Neural crest cell (in vitro differentiated cells): ENCODE measurements around the gene OR51E2. TPM values are rescaled to one million over a fixed set of nuclear protein-coding genes. Genes with fewer than 3 reads are reported as not detected.
"Not testable (repeated sequence)": the region's sequence is repeated elsewhere in the genome, so short reads cannot be mapped to it uniquely, and the experiment has no call there.

ENCODE experiments used
- DNase-seq: peaks from one replicate; pipeline ENCODE4 v3.0.0; 2021; ENCODE audit warnings: low read depth, mixed read lengths, low spot score
- H3K27ac Mint-ChIP-seq: one replicate; pipeline ENCODE4 v1.8.0; 2021; ENCODE audit warnings: mild to moderate bottlenecking, mixed read lengths; ENCODE audit not compliant: unreplicated experiment
- H3K27me3 Mint-ChIP-seq: 2 replicates; pipeline ENCODE4 v1.8.0; 2021; ENCODE audit warnings: low read depth, mild to moderate bottlenecking, mixed read lengths
- H3K36me3 Mint-ChIP-seq: 2 replicates; pipeline ENCODE4 v1.8.0; 2021; ENCODE audit warnings: low read depth, mild to moderate bottlenecking, mixed read lengths
- H3K4me1 Mint-ChIP-seq: 2 replicates; pipeline ENCODE4 v1.8.0; 2021; ENCODE audit warnings: mixed read lengths
- H3K4me3 Mint-ChIP-seq: one replicate; pipeline ENCODE4 v1.8.0; 2021; ENCODE audit warnings: mild to moderate bottlenecking, mixed read lengths
- H3K9me3 Mint-ChIP-seq: 2 replicates; pipeline ENCODE4 v1.8.0; 2021; ENCODE audit warnings: mixed read lengths
- long read RNA-seq: library from polyadenylated mRNA; unstranded; transcript quantifications from one replicate; pipeline ENCODE4 v2.0.0, GENCODE V29; 2020
- total RNA-seq: library from RNA; stranded (reverse); gene quantifications from 2 replicates; pipeline ENCODE4 v1.2.1, GENCODE V29; 2021
- TF ChIP-seq, protein P1 (sequence below): fragments of 200-600 bp; sonication (generic); conservative IDR thresholded peaks from 2 replicates; pipeline ENCODE4 v1.5.0; 2021; ENCODE audit warnings: antibody characterized with exemption, mild to moderate bottlenecking

The OR51E2 gene, protein sequence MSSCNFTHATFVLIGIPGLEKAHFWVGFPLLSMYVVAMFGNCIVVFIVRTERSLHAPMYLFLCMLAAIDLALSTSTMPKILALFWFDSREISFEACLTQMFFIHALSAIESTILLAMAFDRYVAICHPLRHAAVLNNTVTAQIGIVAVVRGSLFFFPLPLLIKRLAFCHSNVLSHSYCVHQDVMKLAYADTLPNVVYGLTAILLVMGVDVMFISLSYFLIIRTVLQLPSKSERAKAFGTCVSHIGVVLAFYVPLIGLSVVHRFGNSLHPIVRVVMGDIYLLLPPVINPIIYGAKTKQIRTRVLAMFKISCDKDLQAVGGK
- not detected in 2 replicates for total RNA-seq
- long read RNA-seq, partial matches to known transcripts, result 0 of 1 reads
- long read RNA-seq, other reads (novel, unspliced or antisense), result 1 of 1 reads

DNA sequence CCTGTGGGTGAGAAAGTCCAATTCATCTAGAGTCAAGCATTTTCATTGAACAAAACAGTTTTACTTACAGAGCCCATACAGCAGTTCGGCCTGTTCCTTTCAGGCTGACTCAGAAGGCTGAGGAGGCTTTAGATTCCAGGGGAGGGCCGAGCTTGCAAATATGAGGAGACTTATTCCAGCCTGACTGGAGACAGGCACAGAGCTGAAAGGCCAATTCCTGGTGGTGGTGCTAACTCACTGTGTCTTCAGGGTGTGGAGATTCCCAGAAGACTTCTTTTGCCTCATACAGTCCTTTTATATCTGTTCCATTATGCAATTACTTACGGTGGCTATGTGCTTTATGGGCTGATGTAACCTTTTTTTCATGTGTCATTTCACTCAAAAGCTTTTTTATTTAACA lies at the start of gene OR51E2:
TSS of gene OR51E2 (minus strand) at position 269 of the 400 bp plus-strand sequence. CDS start 15,142 bp downstream, outside the sequence.
- peak within 1 kb of the TSS; percentile 15 for H3K27ac Mint-ChIP-seq
- peaks cover 2% of the 10 kb centered on the region for H3K27me3 Mint-ChIP-seq
- no peaks in the 10 kb centered on the region for H3K36me3 Mint-ChIP-seq
- no peaks in the 10 kb centered on the region for H3K9me3 Mint-ChIP-seq
- TF ChIP-seq, protein P1, sequence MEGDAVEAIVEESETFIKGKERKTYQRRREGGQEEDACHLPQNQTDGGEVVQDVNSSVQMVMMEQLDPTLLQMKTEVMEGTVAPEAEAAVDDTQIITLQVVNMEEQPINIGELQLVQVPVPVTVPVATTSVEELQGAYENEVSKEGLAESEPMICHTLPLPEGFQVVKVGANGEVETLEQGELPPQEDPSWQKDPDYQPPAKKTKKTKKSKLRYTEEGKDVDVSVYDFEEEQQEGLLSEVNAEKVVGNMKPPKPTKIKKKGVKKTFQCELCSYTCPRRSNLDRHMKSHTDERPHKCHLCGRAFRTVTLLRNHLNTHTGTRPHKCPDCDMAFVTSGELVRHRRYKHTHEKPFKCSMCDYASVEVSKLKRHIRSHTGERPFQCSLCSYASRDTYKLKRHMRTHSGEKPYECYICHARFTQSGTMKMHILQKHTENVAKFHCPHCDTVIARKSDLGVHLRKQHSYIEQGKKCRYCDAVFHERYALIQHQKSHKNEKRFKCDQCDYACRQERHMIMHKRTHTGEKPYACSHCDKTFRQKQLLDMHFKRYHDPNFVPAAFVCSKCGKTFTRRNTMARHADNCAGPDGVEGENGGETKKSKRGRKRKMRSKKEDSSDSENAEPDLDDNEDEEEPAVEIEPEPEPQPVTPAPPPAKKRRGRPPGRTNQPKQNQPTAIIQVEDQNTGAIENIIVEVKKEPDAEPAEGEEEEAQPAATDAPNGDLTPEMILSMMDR, result no peak
- no peak within 1 kb of the TSS for H3K4me3 Mint-ChIP-seq
- DNase-seq, result no peak
- H3K4me1 Mint-ChIP-seq, result no peaks in the 10 kb centered on the region

DNA sequence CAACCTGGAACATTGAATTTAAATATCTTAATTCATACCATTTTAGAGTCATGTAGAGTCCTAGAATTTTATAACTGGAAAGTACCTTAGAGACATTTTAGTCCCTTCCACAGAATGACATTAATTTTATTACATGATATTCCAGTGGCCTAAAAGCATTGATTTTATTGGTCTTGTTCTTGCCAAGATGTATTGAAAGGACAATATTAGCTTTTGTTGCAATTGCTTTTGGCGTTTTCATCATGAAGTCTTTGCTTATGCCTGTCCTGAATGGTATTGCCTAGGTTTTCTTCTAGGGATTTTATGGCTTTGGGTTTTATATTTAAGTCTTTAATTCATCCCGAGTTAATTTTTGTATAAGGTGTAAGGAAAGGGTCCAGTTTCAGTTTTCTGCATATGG lies 43.1 kb upstream of the OR51E2 start:
- no peaks in the 10 kb centered on the region for H3K36me3 Mint-ChIP-seq
- H3K27ac Mint-ChIP-seq, result no peak overlapping the region
- TF ChIP-seq, protein P1, result no peak
- no peaks in the 10 kb centered on the region for H3K27me3 Mint-ChIP-seq
- no peaks in the 10 kb centered on the region for H3K4me1 Mint-ChIP-seq
- no peaks in the 10 kb centered on the region for H3K9me3 Mint-ChIP-seq
- no peak for DNase-seq
- H3K4me3 Mint-ChIP-seq, result no peak overlapping the region

DNA sequence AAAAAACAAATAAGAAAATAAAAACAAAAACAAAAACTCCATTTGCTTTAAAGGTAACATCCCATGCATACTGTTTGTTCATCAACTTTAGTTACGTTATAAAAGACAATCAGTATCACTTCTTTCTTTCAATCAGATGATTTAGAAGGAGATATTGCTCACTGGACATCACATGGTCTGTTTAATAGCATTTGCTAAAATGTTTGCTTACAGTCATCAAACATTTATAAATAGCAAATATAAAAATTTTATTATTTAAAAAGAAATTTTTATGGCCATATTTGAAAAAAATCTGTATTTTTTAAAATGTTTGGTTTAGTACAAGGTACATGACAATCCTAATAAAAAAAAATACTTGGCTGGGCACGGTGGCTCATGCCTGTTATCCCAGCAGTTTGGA lies 29.5 kb upstream of the OR51E2 start:
- no peak for DNase-seq
- Mint-ChIP-seq H3K27me3 (peaks cover 4% of the 10 kb centered on the region), H3K9me3 (no peaks in the 10 kb centered on the region), H3K4me1 (no peaks in the 10 kb centered on the region), H3K27ac (no peak overlapping the region), H3K4me3 (no peak overlapping the region), H3K36me3 (no peaks in the 10 kb centered on the region)
- TF ChIP-seq, protein P1, result no peak

DNA sequence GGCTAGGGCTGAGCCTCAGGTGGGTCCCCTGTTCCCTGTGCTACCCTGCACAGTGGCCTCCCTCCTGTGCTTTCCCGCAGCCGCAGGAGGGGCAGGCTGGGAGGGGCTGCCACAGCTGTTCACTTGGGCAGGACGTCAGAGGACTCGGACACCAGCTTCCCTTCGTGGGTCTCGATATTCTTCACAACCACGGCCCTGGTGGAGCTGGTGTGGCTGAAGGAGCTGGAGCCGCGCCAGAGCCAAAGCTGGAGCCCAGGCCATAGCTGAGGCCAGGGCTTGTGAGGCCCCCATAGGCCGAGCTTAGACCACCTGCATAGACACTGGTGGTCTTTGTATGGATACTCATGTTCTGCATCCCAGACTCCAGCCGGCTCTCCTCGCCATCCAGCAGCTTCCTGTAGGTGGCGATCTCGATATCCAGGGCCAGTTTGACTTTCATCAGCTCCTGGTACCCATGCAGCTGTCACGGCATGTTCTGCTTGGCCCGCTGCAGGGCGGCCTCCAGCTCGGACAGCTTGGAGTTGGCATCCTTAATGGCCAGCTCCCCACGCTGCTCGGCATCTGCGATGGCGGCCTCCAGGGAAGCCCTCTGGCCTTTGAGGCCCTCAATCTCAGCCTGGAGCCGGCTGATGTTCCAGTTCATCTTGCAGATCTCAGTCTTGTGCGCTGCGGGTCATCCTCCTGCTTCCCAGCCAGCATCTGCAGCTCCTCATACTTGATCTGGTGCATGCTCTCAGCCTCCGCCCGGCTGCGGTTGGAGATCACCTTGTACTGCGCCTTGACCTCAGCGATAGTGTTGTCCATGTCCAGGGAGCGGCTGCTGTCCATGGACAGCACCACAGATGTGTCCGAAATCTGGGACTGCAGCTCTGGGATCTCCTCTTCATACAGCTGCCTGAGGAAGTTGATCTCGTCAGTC lies 25.2 kb upstream of the OR51E2 start:
- not testable (repeated sequence) for H3K4me1 Mint-ChIP-seq, H3K36me3 Mint-ChIP-seq, H3K4me3 Mint-ChIP-seq, H3K27me3 Mint-ChIP-seq, H3K9me3 Mint-ChIP-seq, H3K27ac Mint-ChIP-seq
- DNase-seq, result peak; percentile 2

DNA sequence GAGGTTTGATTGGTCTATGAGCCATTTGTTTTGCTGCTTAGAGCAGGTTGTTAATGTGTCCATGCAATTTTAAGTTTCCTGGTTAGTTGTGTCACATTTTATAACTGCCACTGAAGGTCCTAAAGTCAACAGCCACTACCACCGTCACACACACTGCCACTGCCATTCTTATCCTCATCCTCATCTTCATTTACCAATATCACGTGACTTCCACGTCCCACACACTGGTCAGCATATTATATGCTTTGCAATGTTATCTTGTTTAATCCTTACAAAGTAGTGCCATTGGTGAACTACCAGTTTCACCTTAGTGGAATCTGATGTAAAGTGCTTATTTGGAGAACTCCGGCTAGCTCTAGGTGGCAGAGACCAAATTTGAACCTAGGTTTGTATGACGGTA lies 16.6 kb upstream of the OR51E2 start:
- H3K27ac Mint-ChIP-seq, result no peak overlapping the region
- H3K27me3 Mint-ChIP-seq, result peaks cover 10% of the 10 kb centered on the region
- no peaks in the 10 kb centered on the region for H3K4me1 Mint-ChIP-seq
- no peak overlapping the region for H3K4me3 Mint-ChIP-seq
- no peaks in the 10 kb centered on the region for H3K36me3 Mint-ChIP-seq
- DNase-seq, result no peak
- peaks cover 2% of the 10 kb centered on the region for H3K9me3 Mint-ChIP-seq
- TF ChIP-seq, protein P1, result no peak
